Bronchial epithelial cell (primary cell): ENCODE results near the gene PIP5K1B. TPM values are rescaled to one million over a fixed set of nuclear protein-coding genes. Genes with fewer than 3 reads are reported as not detected.

Experiments
- DNase-seq: peaks from one replicate; pipeline ENCODE4 v3.0.0-alpha.2; 2010; ENCODE audit warnings: low read depth
- FAIRE-seq: peaks from 2 replicates; lab custom pipeline; 2011; peaks lifted over from hg19 to GRCh38; lab: Jason Lieb, UNC
- H3K27me3 ChIP-seq: 2 replicates; pipeline ENCODE4 v1.5.1; 2011; ENCODE audit warnings: low read length; ENCODE audit not compliant: control insufficient read depth, insufficient read depth
- H3K36me3 ChIP-seq: 2 replicates; pipeline ENCODE4 v1.5.1; 2011; ENCODE audit warnings: low read length; ENCODE audit not compliant: control insufficient read depth, insufficient read depth
- H3K4me3 ChIP-seq: 2 replicates; pipeline ENCODE4 v1.5.1; 2011; ENCODE audit warnings: mild to moderate bottlenecking, low read depth, low read length, control low read depth
- total RNA-seq: library from RNA; depleted of rRNA; stranded (reverse); fragments of >200 nt; gene quantifications from 2 replicates; pipeline ENCODE4 v1.2.1, GENCODE V29; 2014
- TF ChIP-seq, protein P1 (sequence below): IDR thresholded peaks from 2 replicates; pipeline ENCODE4 v1.5.1; 2011; ENCODE audit warnings: mild to moderate bottlenecking, moderate library complexity, low read length, control low read depth, inconsistent platforms; ENCODE audit not compliant: insufficient read depth, severe bottlenecking

Gene PIP5K1B
- total RNA-seq, 1 donor from 2014 or later, result 2.9 TPM

- TF ChIP-seq, protein P1, sequence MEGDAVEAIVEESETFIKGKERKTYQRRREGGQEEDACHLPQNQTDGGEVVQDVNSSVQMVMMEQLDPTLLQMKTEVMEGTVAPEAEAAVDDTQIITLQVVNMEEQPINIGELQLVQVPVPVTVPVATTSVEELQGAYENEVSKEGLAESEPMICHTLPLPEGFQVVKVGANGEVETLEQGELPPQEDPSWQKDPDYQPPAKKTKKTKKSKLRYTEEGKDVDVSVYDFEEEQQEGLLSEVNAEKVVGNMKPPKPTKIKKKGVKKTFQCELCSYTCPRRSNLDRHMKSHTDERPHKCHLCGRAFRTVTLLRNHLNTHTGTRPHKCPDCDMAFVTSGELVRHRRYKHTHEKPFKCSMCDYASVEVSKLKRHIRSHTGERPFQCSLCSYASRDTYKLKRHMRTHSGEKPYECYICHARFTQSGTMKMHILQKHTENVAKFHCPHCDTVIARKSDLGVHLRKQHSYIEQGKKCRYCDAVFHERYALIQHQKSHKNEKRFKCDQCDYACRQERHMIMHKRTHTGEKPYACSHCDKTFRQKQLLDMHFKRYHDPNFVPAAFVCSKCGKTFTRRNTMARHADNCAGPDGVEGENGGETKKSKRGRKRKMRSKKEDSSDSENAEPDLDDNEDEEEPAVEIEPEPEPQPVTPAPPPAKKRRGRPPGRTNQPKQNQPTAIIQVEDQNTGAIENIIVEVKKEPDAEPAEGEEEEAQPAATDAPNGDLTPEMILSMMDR, result no peak
- Histone ChIP-seq H3K27me3 (no peaks in the 10 kb centered on the region), H3K4me3 (no peak overlapping the region), H3K36me3 (no peaks in the 10 kb centered on the region)
- DNase-seq, result no peak
- FAIRE-seq, result no peak
Observed at GRCh38 chr9:68760674-68761333, 55.8 kb downstream of the PIP5K1B start.

- DNase-seq (no peak), FAIRE-seq (no peak)
- TF ChIP-seq, protein P1, result no peak
Observed at GRCh38 chr9:68762570-68762969, 57.5 kb downstream of the PIP5K1B start.

GRCh38 chr9:68763104-68763503 lies 58.1 kb downstream of the PIP5K1B start:
- TF ChIP-seq, protein P1, result no peak
- no peak for FAIRE-seq
- Histone ChIP-seq H3K27me3 (no peaks in the 10 kb centered on the region), H3K4me3 (no peak overlapping the region), H3K36me3 (no peaks in the 10 kb centered on the region)
- DNase-seq, result no peak

More at GRCh38 chr9:68762570-68762969, 57.5 kb downstream of the PIP5K1B start:
- H3K27me3 ChIP-seq, result no peaks in the 10 kb centered on the region
- no peaks in the 10 kb centered on the region for H3K36me3 ChIP-seq
- H3K4me3 ChIP-seq, result no peak overlapping the region

- TF ChIP-seq, protein P1, result no peak
- H3K27me3 ChIP-seq, result no peaks in the 10 kb centered on the region
- no peaks in the 10 kb centered on the region for H3K36me3 ChIP-seq
- FAIRE-seq (no peak), DNase-seq (no peak)
- no peak overlapping the region for H3K4me3 ChIP-seq
Observed at GRCh38 chr9:68768619-68769018, 63.6 kb downstream of the PIP5K1B start.

DNA sequence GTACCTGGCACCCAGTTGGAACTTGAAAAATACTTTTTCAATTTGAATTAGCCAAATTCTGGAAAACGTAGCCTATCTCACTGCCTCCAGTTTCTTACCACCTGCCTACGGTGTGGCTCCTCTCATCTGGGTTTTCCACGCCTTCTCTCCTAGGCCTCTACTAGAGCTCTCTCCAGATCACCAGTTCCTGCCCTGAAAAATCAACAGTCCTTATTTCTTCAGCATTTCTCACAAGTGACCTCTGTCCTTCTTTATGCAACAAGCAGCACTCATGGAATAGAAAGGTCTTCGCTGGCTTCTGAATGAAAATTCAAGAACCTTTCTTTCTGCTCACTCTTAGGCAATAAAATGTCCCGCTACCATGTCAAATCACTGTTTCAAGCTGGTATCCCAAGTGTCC lies 64.8 kb downstream of the PIP5K1B start:
- Histone ChIP-seq H3K36me3 (no peaks in the 10 kb centered on the region), H3K27me3 (no peaks in the 10 kb centered on the region), H3K4me3 (no peak overlapping the region)
- FAIRE-seq, result no peak
- TF ChIP-seq, protein P1, result no peak
- no peak for DNase-seq

GRCh38 chr9:68771376-68771775 lies 66.3 kb downstream of the PIP5K1B start:
- H3K27me3 ChIP-seq, result no peaks in the 10 kb centered on the region
- DNase-seq, result no peak
- no peak for FAIRE-seq

More at GRCh38 chr9:68771376-68771775, 66.3 kb downstream of the PIP5K1B start:
- H3K4me3 ChIP-seq, result no peak overlapping the region
- no peaks in the 10 kb centered on the region for H3K36me3 ChIP-seq
- TF ChIP-seq, protein P1, result no peak
